Activated T-cell treated with anti-CD3 and anti-CD28 coated beads, Interleukin-2, amount 50 U/mL, for 1 hour (primary cell): ENCODE measurements around the gene ARHGEF3.
"Not testable (repeated sequence)": the region's sequence is repeated elsewhere in the genome, so short reads cannot be mapped to it uniquely, and the experiment has no call there.

Experiments
- DNase-seq: peaks from one replicate; pipeline ENCODE4 v3.0.0-alpha.2; 2020

ARHGEF3 gene

GRCh38 chr3:56720849-56721248 lies 80.9 kb downstream of the ARHGEF3 start:
- DNase-seq, result no peak

- not testable (repeated sequence) for DNase-seq
Measured at GRCh38 chr3:56718809-56719208, 82.9 kb downstream of the ARHGEF3 start.

- DNase-seq, result no peak
Measured at GRCh38 chr3:56711344-56711743, 90.4 kb downstream of the ARHGEF3 start.

GRCh38 chr3:56707412-56707811 lies 94.3 kb downstream of the ARHGEF3 start:
- not testable (repeated sequence) for DNase-seq

- DNase-seq, result no peak
Measured at GRCh38 chr3:56706629-56707028, 95.1 kb downstream of the ARHGEF3 start.

GRCh38 chr3:56704706-56705105 lies 97.0 kb downstream of the ARHGEF3 start:
- no peak for DNase-seq

- DNase-seq, result no peak
Measured at GRCh38 chr3:56702490-56703315, 99.0 kb downstream of the ARHGEF3 start.

GRCh38 chr3:56700151-56700550 lies 101.6 kb downstream of the ARHGEF3 start:
- no peak for DNase-seq

GRCh38 chr3:56694867-56695683 lies 106.7 kb downstream of the ARHGEF3 start:
- DNase-seq, result no peak

- no peak for DNase-seq
Measured at GRCh38 chr3:56693750-56694149, 108.0 kb downstream of the ARHGEF3 start.

- DNase-seq, result not testable (repeated sequence)
Measured at GRCh38 chr3:56692520-56693433, 109.0 kb downstream of the ARHGEF3 start.

- not testable (repeated sequence) for DNase-seq
Measured at GRCh38 chr3:56692001-56692365, 109.8 kb downstream of the ARHGEF3 start.

- DNase-seq, result no peak
Measured at GRCh38 chr3:56691165-56692000, 110.4 kb downstream of the ARHGEF3 start.

GRCh38 chr3:56689303-56689702 lies 112.4 kb downstream of the ARHGEF3 start:
- no peak for DNase-seq

- no peak for DNase-seq
Measured at GRCh38 chr3:56688191-56688590, 113.6 kb downstream of the ARHGEF3 start.

- DNase-seq, result no peak
Measured at GRCh38 chr3:56684029-56684428, 117.7 kb downstream of the ARHGEF3 start.

- DNase-seq, result peak; percentile 90
Measured at GRCh38 chr3:56683122-56683817, 118.5 kb downstream of the ARHGEF3 start, which contains the start of gene TASOR. Gene TASOR (minus strand): TSS chr3:56683265. CDS start chr3:56683006, 259 bp downstream.

- peak; percentile 83 for DNase-seq
Measured at GRCh38 chr3:56682462-56683121, 119.2 kb downstream of the ARHGEF3 start.

- no peak for DNase-seq
Measured at GRCh38 chr3:56681984-56682461, 119.7 kb downstream of the ARHGEF3 start.

- DNase-seq, result no peak
Measured at GRCh38 chr3:56680054-56680580, 121.6 kb downstream of the ARHGEF3 start.
